ENCODE measurements around the gene MEF2C. TPM values are rescaled to one million over a fixed set of nuclear protein-coding genes. Genes with fewer than 3 reads are reported as not detected.

The MEF2C gene
- total RNA-seq, 2 donors from 2014 or later, result 36.1 to 57.5 TPM

- H3K4me3 ChIP-seq, result no peak overlapping the region
- no peaks in the 10 kb centered on the region for H3K9me3 ChIP-seq
- no peaks in the 10 kb centered on the region for H3K27me3 ChIP-seq
- peaks cover 0 to 51% of the 10 kb centered on the region in 2 donors for H3K4me1 ChIP-seq
- peak overlapping the region; percentile 80 to 83 for H3K27ac ChIP-seq
- peaks cover 9% of the 10 kb centered on the region for H3K36me3 ChIP-seq
- no peak for DNase-seq (ENCODE audit: low spot score)
- TF ChIP-seq CTCF (IDR thresholded peaks at IDR 0.05), result no peak
Measured at GRCh38 chr5:88824141-88824540, 58.8 kb downstream of the MEF2C start.

- TF ChIP-seq CTCF (IDR thresholded peaks at IDR 0.05), result no peak
- Histone ChIP-seq H3K27me3 (no peaks in the 10 kb centered on the region), H3K36me3 (peaks cover 9% of the 10 kb centered on the region), H3K4me1 (peaks cover 0 to 47% of the 10 kb centered on the region in 2 donors), H3K27ac (no peak overlapping the region), H3K4me3 (no peak overlapping the region), H3K9me3 (no peaks in the 10 kb centered on the region)
- DNase-seq (ENCODE audit: low spot score), result no peak
Measured at GRCh38 chr5:88823201-88823600, 59.8 kb downstream of the MEF2C start.

- Histone ChIP-seq H3K27ac (no peak overlapping the region), H3K36me3 (peaks cover 9% of the 10 kb centered on the region), H3K9me3 (no peaks in the 10 kb centered on the region), H3K4me1 (peaks cover 0 to 35% of the 10 kb centered on the region in 2 donors), H3K4me3 (no peak overlapping the region), H3K27me3 (no peaks in the 10 kb centered on the region)
- TF ChIP-seq CTCF (IDR thresholded peaks at IDR 0.05), result no peak
- no peak for DNase-seq (ENCODE audit: low spot score)
Measured at GRCh38 chr5:88821161-88821560, 61.8 kb downstream of the MEF2C start.

- peaks cover 0 to 32% of the 10 kb centered on the region in 2 donors for H3K4me1 ChIP-seq
- no peak overlapping the region for H3K27ac ChIP-seq
- H3K36me3 ChIP-seq, result peaks cover 9% of the 10 kb centered on the region
- no peaks in the 10 kb centered on the region for H3K9me3 ChIP-seq
- no peaks in the 10 kb centered on the region for H3K27me3 ChIP-seq
- no peak overlapping the region for H3K4me3 ChIP-seq
- TF ChIP-seq CTCF (IDR thresholded peaks at IDR 0.05), result no peak
- no peak for DNase-seq (ENCODE audit: low spot score)
Measured at GRCh38 chr5:88820581-88820980, 62.4 kb downstream of the MEF2C start.

- Histone ChIP-seq H3K4me1 (peaks cover 0 to 30% of the 10 kb centered on the region in 2 donors), H3K27ac (no peak overlapping the region), H3K27me3 (no peaks in the 10 kb centered on the region), H3K36me3 (peaks cover 9% of the 10 kb centered on the region), H3K9me3 (no peaks in the 10 kb centered on the region), H3K4me3 (no peak overlapping the region)
- DNase-seq (ENCODE audit: low spot score), result no peak
- TF ChIP-seq CTCF (IDR thresholded peaks at IDR 0.05), result no peak
Measured at GRCh38 chr5:88819301-88819999, 63.5 kb downstream of the MEF2C start.

- Histone ChIP-seq H3K9me3 (no peaks in the 10 kb centered on the region), H3K4me1 (peaks cover 0 to 30% of the 10 kb centered on the region in 2 donors), H3K4me3 (no peak overlapping the region), H3K36me3 (peaks cover 5% of the 10 kb centered on the region), H3K27ac (no peak overlapping the region), H3K27me3 (no peaks in the 10 kb centered on the region)
- DNase-seq (ENCODE audit: low spot score), result no peak
- no peak for TF ChIP-seq CTCF (IDR thresholded peaks at IDR 0.05)
Measured at GRCh38 chr5:88818296-88818695, 64.7 kb downstream of the MEF2C start.

All from right atrium auricular region (tissue), 2 donors.